GM19238 (cell line): ENCODE data around the gene C7.
A peak's percentile ranks its signal among the peaks of the same experiment; 100 is the strongest.
"Not testable (repeated sequence)": the region's sequence is repeated elsewhere in the genome, so short reads cannot be mapped to it uniquely, and the experiment has no call there.

ENCODE experiments used
- DNase-seq: peaks from one replicate; pipeline ENCODE4 v3.0.0; 2011; ENCODE audit warnings: low spot score; ENCODE audit not compliant: insufficient read length

Gene C7

DNA sequence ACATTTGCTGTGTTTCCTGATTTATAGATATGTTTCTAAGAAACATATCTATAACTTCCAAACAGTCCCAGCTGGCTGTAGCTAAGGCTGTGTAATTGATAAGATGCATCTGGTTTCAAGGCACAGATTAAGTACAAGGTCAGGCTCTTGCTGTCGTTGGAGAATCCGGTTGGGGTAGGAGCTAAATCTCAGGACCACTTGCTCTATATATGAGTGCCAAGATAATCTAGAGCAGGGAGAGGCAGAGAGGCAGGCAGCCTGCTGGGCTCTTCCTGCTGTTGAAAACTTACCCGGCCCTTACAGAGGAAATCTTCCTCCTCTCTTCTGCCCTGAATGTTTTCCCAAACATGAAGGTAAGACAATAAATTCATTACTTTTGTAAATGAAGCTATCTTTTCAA is at the start of gene C7:
TSS of gene C7 (plus strand) at position 234 of the 400 bp plus-strand sequence. CDS start at position 348, 114 bp downstream.
- no peak for DNase-seq

DNA sequence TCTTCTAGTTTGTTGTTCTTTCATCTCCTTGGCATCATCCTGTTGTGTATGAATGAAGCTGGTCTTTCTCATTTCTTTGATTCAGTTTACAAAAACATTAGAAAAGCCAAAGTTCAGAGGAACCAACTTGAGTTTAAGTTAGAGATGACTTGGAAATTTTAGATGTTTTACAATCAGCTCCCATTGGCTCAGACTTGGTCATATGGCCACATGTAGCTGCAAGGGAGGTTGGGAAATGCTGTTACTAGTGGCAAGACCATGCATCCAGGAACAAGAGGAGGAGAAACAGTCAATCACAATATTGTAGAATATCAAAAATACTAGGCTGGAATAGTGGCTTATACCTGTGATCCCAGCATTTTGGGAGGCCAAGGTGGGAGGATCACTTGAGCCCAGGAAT is 48.6 kb upstream of the C7 start:
- DNase-seq, result no peak

DNA sequence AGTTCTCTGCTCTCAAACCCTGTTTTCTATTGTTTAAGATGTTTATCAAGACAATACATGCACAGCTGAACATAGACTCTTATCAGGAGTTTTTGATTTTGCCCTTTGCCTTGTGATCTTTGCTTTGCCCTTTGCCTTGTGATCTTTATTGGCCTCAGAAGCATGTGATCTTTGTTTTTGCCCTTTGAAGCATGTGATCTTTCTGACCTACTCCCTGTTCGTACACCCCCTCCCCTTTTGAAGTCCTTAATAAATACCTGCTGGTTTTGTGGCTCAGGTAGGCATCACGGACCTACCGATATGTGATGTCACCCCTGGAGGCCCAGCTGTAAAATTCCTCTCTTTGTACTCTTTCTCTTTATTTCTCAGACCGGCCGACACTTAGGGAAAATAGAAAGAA is 44.3 kb upstream of the C7 start:
- DNase-seq, result not testable (repeated sequence)

DNA sequence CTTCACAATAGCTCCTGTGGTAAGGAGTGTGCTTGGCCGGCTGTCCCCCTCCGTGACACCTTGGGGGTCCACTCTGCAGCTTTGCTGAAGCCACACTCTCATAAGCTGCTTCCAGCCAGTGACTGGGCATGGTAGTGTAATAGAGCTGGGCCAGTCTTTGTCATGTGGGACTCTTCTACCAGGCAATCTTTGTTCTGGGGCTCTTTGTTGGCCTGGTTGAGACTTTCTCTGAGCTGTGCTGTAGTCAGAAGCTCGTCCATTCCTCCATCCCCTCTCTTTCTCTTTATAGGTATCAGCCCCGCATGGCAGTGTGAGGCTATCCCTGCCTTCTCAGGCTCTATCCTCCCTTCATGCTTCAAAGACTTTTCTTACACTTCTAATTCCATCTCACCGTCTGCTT is 42.5 kb upstream of the C7 start:
- DNase-seq, result no peak

DNA sequence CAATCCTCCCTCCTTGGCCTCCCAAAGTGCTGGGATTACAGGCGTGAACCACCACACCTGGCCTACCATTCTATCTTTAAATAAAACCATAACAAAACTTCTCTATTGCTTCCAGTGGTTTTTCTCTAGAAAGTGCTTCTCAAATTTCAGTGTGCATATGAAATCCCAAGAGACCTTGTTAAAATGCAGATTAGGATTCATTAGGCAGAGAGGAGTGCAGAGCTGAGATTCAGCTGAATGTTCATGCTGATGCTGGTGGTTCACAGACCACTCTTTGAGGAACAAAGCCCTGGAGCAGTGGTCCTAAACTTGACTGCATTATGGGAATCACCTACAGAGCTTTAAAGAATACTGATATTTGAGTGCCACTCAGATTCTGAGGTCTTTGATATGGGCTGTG is 39.9 kb upstream of the C7 start:
- DNase-seq, result no peak

DNA sequence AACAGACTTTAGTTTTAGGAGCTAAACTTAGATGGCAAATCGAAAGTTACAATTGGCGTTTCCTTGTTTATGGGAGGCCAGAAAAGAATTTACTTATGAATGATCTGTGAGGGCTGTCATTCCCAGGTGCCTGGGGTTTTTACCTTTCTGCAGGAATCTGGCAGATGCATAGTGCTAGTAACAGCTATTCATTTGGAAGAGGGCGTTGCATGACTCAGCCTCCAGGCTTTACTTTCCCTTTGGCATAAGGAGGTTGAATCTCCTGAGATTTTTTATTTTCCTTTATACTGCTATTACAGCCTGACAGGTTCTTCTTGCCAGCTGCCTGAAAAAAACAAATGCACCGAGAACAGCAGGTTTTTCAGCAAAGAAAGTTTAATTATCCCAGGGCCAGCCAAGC is 38.1 kb upstream of the C7 start:
- no peak for DNase-seq

DNA sequence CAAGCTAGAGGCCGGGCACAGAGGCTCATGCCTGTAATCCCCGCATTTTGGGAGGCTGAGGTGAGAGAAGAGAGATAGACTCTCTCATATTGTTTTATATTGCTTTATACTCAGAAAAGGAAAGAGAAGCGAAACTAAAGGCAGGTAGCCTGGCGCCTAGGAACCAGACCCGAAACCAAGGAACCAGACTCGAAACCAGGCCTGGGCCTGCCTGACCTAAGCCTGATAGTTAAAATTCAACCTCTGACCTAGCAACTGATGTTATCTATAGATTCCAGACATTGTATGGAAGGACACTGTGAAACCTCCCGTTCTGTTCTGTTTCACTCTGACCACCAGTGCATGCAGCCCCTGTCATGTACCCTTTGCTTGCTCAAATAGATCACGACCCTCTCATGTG is 37.0 kb upstream of the C7 start:
- DNase-seq, result not testable (repeated sequence)

DNA sequence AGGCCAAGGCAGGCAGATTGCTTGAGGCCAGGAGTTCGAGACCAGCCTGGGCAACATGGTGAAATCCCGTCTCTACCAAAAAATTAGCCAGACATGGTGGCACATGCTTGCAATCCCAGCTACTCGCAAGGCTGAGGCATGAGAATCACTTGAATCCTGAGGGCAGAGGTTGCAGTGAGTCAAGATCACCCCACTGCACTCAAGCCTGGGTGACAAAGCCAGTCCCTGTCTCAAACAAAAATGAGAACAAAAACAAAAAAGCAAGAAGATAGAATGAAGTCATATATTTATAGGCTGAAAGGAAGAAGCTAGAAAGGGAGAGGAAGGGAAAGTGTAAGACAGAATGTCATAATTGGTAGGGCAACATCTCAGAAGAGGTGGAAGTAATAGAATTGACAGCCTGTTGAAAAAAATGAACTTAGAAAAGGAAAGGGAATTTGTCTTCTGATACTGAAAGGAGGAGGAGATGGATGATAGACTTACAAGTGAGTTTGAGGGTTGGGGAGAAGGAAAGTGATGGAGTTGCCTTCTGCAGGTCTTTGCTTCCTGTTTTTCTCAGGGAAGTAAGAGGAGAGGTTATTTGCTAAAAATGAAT is 35.9 kb upstream of the C7 start:
- DNase-seq, result no peak

DNA sequence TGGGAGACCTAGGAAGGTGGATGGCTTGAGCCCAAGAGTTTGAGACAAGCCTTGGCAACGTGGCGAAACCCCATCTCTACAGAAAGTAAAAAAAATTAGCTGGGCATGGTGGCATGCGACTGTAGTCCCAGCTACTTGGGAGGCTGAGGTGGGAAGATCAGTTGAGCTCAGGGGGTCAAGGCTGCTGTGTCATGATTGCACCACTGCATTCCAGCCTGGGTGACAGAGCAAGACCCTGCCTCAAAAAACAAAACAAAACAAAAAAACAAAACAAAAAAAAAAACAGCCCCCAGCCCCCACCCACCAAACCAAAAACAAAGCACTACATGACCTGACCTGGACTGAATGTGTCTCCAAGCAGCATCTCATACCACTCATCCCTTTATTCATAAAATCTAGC is 33.3 kb upstream of the C7 start:
- no peak for DNase-seq

DNA sequence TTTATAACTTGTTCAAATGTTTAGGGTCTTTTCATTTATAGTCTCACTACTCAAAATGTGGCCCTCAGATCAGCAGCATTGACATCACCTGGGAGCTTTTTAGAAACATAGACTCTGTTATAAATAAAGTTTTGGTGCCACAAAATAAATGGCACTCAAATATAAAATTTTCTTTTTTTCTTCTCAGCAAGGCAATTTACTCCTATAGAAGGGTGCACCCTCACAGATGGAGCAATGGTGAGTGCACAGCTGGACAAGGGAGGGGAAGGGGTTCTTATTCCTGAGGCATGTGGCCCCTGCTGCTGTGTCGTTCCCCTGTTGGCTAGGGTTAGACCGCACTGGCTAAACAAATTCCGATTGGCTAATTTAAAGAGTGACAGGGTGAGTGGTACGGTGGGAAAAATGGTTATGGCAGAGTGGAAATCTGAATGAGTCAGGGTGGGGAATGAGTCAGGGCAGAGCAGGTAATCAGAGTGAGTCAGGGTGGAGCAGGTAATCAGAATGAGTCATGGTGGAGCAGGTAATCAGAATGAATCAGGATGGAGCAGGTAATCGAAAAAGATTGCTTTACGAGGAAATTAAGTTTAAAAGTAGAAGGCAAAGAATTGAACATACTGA is 31.8 kb upstream of the C7 start:
- DNase-seq, result no peak

DNA sequence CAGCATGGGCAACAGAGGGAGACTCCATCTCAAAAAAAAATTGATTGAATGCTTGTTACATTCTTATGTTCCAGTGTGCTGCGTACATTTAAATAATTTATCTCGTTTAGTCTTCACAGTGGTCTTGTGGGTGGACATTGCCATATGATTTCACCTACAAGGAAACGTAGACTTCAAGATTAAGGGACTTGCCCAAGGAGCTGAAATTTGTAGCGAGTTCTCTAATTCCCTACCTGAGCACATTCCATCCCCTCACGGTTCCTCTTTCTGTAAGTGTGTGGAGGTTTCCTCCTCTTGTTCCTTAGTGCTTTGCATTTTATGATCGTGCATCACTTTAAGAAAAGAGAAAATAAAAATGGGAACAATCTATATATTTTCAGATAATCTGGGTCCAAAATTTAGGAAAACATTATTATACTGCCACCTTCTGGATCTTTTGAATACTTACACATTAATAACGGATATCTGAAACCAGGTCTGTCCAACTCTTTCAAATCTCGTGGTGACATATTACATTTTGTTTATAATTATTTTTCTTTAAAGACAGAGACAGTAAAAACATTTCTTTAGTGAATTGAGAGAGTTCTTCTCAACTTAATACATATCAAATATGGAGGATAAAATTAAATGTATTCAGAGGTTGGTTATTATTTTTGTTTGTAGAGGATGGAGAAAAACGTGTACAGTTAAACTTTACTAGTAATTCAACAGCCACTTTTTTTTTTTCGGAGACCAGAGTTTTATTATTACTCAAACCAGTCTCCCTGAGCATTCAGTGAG is 29.9 kb upstream of the C7 start:
- no peak for DNase-seq

DNA sequence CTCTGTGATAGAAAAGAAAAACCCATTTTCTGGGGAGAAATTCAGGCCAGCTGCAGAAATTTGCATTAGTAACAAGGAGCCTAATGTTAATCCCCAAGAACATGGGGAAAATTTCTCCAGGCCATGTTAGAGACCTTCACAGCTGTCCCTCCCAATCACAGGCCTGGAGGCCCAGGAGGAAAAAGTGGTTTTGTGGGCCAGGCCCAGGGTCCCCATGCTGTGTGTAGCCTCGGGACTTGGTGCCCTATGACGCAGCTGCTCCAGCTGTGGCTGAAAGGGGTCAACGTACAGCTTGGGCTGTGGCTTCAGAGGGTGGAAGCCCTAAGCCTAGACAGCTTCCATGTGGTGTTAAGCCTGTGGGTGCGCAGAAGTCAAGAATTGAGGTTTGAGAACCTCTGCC is 27.0 kb upstream of the C7 start:
- DNase-seq, result no peak

DNA sequence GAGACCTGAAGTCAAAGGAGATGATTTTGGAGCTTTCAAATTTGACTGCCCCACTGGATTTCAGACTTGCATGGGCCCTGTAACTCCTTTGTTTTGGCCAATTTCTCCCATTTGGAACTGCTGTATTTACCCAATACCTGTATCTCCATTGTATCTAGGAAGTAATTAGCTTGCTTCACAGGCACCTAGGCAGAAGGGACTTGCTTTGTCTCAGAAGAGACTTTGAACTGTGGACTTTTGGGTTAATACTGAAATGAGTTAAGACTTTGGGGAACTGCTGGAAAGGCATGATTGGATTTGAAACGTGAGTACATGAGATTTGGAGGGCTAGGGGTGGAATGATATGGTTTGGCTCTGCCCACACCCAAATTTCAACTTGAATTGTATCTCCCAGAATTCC is 26.2 kb upstream of the C7 start:
- not testable (repeated sequence) for DNase-seq

DNA sequence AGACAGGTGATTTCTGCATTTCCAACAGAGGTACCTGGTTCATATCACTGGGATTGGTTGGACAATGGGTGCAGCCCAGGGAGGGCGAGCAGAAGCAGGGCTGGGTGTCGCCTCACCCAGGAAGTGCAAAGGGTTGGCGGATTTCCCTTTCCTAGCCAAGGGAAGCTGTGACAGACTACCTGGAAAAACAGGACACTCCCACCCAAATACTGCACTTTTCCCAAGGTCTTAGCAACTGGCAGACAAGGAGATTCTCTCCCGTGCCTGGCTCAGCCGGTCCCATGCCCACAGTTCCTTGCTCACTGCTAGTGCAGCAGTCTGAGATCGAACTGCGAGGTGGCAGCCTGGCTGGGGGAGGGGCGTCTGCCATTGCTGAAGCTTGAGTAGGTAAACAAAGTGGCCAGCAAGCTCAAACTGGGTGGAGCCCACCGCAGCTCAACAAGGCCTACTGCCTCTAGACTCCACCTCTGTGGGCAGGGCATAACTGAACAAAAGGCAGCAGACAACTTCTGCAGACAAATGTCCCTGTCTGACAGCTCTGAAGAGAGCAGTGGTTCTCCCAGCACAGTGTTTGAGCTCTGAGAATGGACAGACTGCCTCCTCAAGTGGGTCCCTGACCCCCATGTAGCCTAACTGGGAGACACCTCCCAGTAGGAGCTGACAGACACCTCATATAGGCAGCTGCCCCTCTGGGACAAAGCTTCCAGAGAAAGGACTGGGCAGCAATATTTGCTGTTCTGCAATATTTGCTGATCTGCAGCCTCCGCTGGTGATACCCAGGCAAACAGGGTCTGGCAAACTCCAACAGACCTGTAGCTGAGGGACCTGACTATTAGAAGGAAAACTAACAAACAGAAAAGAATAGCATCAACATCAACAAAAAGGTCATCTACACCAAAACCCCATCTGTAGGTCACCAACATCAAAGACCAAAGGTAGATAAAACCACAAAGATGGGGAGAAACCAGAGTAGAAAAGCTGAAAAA is 13.6 kb upstream of the C7 start:
- not testable (repeated sequence) for DNase-seq

DNA sequence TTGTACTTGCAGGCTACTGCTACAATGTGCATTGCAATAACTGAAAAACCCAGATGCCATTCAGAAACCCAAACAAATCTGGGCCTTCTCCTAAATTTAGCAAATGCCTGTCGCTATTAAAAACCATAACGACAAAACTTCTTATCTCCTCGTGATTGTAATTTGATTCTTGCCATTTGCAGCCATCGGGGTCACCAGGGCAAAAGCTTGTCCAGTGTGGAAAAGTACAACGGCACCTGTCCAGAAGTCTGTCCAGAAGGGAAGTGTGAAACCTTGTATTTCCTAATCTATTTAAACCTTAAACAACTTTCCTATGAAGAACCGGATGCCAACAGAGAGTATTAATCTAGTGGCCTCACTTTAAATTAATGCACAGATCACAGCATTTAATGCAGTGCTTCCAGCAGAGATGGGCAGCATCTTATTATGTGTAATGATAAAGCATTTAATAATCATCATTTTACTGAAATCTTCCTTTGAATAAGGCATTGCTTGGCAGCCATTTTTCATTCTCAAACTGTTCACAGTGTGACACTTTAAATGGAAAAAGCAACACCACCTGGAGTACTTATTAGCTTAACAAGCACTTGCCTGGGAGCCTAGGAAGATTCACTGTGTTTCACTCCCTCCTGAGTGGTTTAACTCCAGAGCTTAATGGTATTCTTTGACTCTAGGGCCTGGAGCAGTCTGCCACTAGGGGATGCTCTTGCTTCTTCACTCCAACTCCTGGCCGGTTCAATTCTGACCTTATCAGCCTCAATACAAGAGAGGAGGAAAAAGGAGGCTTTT is 4.9 kb upstream of the C7 start:
- DNase-seq, result peak; percentile 23

DNA sequence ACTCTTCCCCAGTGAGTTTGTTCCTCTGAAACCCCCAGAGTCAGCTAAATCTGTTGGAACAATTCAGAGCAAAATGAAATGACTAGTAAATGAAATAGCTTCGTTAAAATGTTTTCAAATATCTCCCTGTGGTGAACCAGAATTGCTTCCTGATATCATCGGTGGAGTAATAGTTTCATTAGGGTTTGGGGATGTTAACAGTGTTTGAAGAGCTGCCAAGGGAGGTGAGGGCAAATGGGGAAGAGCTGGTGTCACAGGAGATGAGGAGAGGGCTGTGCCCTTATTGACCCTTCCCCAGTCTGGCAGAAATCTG is 4.3 kb upstream of the C7 start:
- DNase-seq, result no peak

DNA sequence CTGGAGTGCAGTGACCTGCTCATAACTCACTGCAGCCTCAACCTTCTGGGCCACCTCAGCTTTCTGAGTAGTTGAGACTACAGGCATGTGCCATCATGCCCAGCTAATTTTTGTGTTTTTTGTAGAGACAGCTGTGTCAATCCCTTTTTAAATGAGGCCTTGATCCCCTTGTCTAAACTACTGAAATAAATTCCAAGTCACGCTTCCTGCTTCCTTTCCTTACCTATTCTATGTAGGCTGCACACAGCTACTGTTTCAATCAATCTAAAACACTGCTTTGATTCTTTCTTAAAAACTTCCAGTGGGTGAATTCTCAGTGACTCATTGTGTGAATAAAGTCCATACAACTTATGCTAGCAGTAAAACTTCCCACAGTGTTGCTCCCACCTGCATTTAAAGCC is 2.9 kb upstream of the C7 start:
- no peak for DNase-seq

DNA sequence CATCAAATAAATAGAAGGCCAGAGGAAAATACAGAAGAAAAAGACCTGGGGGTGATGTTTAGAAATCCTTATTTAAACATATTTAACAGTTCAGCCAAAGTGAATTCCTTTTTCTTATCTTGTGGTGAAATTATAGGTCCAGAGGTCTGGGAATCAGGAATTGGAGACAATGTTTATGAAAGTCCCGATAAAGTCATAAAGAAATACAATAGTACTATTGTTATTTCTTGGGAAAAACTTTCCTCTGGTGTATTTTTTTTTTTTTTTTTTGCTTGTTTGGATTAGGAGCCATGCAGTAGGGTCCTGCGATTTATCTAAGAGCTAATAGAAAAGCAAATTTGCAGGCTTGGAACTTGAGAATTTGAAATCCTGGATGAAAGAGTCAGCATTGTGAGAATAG is 426 bp downstream of the C7 start:
- no peak for DNase-seq

DNA sequence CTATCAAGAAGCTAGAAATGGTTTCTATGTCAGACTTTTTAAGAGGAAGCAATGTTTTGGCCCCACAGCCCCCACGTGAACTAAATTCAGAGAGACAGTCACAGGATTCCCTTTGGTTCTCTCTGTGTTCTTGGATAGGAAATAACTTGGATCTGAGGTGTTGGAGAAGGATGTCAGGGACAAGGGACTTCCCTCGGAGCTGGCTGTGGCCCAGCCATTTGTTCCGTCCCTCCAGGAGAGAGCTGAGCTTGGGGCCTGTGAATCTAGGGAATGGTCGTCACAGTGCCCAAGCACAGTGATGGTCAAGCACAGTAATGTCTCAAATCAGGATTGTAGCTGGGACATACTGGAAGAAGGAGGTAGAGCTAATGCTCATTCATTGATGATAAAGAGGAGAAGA is 2.0 kb downstream of the C7 start:
- DNase-seq, result no peak

DNA sequence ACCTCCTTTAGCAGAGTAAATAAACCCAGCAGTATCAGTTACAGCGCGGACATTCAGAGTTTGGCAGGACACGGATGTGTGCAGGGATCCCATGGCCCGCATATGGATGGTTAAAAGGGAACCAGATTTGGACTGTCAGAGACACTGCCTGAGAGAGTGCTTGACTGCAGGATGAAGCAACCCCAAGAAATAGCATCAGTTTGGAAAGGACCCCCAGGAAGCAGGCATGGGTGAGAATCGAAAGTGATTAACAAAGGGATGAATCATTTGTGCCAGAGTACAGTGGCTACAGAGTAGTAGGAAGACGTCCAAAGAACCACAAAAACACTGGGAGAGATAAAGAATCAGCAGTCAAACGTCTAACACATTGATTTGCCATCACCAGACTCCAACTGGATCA is 5.5 kb downstream of the C7 start:
- no peak for DNase-seq

DNA sequence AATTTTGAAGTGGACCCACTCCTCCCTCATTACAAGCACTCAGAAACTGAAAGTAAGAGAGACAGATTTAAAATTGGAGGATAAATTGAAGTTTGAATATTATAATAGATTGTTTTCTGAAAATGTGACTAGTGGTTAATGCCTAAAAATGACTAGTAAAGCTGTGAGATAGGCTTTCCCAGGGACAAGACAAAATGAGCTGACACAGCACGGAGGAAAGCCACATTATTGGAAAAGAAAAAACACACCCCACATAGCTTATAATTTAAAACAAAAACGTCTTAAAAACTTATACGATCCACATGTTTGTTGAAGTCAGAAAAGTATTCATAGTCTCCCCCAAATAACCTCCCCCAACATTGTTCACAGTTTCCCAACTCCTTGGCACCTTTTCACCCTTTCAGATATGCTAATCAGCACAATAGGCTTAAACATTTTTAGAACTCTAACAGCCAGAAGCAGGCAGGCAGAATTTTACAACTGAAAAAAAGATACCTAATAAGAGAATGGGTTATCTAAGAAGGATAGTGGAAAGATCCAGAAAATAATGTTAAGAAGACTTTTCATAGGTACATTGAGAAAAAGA is 6.1 kb downstream of the C7 start:
- no peak for DNase-seq
